ENCODE results near the gene PCK2.
"Not testable (repeated sequence)": the region's sequence is repeated elsewhere in the genome, so short reads cannot be mapped to it uniquely, and the experiment has no call there.

The PCK2 gene

DNA sequence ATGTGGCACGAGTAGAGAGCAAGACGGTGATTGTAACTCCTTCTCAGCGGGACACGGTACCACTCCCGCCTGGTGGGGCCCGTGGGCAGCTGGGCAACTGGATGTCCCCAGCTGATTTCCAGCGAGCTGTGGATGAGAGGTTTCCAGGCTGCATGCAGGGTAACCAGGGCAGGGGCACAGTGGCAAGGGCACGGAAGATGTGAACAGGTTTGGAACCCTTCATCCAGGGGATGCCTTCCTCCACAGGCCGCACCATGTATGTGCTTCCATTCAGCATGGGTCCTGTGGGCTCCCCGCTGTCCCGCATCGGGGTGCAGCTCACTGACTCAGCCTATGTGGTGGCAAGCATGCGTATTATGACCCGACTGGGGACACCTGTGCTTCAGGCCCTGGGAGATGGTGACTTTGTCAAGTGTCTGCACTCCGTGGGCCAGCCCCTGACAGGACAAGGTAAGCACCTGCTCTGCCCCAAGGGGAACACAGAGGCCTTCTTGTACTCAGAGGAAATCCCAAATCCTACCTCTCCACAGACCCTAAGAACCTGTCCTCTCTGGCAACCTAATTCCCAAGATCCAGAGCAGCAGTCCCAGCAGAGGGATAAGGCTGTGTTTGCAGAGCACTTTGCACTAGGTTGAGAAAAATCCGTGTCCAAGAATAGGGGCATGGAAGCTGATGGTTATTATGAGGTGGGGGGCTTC lies 4.3 kb downstream of the PCK2 start:
- DNase-seq: no peak

- DNase-seq: no peak
Measured at GRCh38 chr14:24098927-24099813, 5.1 kb downstream of the PCK2 start.

DNA sequence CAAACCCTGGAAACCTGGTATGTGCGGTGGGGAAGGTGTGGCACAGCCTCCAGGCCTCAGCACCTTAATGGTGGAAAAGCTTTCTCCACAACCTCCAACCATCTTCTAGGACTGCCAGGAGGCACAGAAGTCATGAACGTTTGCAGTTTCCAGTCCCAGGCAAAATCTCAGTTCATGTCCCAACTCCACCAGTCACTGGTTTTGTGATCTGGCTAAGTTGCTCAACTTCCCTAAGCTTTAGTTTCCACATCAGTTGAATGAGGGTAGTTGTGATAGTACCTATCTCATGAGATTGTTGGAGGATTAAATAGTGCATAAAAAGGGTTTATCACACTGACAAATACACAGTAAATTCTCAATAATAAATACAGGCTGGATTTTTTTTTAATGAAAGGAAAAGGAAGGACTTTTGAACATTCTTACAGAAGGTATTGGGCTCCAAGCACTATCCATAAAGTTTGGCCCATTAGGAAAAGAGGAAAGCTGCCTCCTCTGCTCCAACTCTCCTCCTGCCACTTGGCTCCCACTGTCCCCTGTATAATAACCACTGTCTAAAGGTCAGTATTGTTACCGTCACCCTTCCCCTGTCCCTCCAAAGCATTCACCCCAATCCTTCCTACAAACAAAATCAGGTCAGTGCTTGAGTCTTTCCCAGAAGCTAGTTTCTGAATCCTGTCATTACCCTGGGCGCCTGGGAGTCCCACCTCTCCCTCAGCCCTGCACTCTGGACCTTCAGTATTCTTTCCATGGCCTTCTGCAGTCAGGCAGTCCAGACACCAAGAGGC lies 6.3 kb downstream of the PCK2 start:
- DNase-seq: no peak

- no peak for DNase-seq
Measured at GRCh38 chr14:24100982-24101494, 6.9 kb downstream of the PCK2 start.

DNA sequence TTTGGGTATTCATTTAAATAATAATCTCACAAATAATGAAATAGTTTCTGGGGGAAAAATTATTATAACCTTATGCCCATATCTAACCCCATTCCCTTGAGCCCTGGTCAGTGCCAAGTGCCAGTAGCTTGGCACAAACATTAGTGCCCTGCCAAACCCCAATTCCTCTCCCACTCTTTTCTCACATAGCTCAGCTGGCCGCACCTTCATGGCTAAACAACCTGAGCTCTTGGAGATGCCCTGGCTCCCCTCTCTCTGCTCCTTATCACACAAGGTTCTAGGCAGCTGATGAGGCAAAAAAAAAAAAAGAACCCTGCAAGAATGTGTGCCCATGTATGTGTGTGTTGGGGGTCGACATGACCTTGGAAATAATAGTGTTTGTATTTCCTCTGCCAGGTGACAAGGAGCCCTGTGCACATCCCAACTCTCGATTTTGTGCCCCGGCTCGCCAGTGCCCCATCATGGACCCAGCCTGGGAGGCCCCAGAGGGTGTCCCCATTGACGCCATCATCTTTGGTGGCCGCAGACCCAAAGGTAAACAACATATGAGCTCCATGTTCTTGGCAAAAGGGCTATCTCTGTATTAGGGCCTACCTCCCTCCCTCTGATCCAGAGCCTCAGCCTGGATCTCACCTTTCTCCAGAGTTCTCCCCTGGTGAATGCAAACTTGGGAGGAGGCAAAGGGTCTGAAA lies 8.4 kb downstream of the PCK2 start:
- DNase-seq: no peak

GRCh38 chr14:24103451-24103850 lies 9.3 kb downstream of the PCK2 start:
- DNase-seq: no peak

GRCh38 chr14:24105609-24106239 lies 11.6 kb downstream of the PCK2 start:
- DNase-seq: not testable (repeated sequence)

DNA sequence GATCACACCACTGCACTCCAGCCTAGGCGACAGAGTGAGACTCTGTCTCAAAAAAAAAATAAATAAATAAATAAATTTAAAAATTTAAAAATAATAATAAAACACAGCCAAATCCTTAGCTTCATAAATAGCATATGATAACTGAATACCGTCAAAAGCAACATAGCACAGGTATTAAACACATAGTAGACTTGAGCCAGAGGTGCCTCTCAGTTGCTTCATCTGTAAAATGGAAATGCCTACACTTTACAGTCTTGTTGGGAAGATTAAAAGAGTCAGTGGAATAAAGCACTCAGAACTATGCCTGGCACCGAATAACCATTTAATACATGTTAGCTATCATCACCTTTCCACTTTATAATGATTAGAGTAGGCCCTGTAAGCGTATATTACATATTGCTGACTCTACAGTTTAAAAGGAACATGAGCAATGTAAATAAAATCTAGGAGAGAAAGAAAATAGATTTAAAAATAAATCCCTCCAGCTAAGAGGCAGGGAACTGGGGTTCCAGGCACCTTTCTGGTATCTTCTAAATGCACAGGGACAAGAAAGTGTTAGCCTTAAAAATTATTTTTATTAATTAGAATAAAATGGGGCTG lies 12.7 kb downstream of the PCK2 start:
- DNase-seq: no peak

DNA sequence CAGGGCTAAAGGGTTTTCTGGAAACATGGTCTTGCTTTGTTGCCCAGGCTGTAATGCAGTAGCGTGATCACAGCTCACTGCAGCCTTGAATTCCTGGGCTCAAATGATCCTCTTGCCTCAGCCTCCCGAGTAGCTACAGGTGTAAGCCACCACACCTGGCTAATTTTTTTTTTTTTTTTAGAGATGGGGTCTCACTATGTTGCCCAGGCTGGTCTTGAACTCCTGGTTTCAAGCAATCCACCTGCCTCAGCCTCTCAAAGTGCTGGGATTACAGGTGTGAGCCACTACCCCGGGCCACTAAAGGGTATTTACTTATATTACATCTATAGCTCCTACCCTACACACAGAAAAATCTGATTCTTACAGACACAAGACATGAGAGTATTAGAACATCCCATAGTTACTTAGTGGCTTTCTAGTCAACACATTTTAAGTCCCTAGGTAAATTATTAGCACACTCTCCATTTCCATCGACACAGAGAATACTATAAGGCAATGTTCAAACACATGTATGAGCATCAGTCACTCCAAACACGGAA lies 14.3 kb downstream of the PCK2 start:
- no peak for DNase-seq

- DNase-seq: no peak
Measured at GRCh38 chr14:24110060-24110459, 15.9 kb downstream of the PCK2 start.

DNA sequence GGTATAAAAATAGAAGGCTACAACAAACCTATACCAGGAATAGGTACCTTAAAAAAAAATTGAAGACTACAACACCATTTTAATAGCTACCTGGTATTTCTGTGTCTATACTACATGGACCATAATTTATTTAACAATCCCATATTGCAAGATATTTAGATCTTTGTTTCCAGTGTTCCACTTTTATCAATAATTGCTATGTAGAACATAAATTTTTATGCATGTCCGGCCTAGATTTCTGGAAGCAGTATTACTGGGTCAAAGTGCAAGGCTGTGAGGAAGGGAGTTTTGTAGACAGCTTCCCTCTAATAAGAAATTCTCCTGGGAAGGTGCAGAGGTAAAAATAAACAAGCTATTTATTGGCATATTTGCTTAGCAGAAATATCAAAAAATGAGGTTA lies 16.4 kb downstream of the PCK2 start:
- DNase-seq: no peak

- DNase-seq: no peak
Measured at GRCh38 chr14:24113379-24113800, 19.3 kb downstream of the PCK2 start.

GRCh38 chr14:24113801-24114531 lies 19.9 kb downstream of the PCK2 start:
- DNase-seq: peak; percentile 80 to 86

- DNase-seq: peak; percentile 99 to 100
Measured at GRCh38 chr14:24114532-24115421, 20.7 kb downstream of the PCK2 start, which contains the start of the genes DCAF11 and NRL. TSS of gene DCAF11 (plus strand) at chr14:24114777. CDS start at chr14:24115595, 818 bp downstream. TSS of gene NRL (minus strand) at chr14:24114949. CDS start at chr14:24082848, 32,101 bp downstream.

DNA sequence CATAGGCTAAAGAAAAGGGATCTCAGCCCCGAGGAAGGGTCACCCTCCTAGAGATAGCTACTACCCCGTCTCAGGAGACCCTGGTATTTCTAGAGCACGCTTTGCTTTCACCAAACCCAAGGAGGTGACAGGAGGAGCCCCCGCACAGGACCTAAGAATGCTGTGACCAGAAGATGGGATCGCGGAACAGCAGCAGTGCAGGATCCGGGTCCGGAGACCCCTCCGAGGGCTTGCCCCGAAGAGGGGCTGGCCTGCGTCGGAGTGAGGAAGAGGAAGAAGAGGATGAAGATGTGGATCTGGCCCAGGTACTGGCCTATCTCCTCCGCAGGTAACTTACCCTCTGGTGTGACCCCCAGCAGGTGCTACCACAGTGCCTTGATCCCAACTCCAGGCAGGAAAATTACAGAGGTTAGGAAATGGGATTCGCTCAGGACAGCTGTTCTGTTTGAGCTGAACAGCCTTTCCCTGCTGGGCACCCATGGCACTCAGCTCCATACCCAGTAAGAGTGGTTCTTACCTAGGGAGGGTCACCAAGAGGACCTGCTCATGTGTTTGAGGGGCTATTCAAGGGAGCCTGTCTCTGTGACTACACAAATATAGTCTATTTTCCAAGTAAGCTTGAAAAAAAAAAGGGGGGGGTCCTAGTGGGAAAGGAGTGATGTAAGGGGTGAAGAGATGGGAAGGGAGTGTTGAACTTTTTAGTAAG lies 21.5 kb downstream of the PCK2 start:
- no peak for DNase-seq

DNA sequence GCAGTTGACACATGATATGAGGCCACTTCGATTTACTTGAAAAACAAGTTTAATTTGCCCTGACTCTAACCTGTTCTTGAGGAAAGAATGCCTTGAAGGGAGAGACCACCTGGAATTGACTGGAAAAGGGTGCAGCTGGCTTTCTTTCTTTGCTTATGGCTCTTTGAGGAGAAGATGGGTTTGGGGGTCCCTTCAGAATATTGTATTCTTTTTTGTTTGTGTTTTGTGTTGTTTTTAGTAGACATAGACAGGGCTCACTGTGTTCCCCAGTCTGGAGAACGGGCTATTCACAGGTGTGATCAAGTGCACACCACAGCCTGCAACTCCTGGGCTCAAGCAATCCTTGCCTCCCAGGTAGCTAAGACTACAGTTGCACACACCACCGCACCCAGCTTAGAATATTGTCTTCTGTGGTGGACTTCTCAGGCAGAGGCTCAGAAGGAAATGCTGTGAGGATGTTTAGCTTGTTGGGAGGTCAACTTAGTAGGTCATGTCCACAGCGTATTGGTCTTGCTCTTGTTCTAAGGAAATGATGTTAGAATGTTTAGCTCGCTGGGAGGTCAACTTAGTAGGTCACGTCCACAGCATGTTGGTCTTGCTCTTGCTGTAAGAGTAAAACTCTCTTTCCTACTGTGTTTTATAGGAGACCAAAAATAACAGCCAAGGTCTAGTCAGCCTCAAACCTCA lies 22.2 kb downstream of the PCK2 start:
- DNase-seq: no peak

- no peak for DNase-seq
Measured at GRCh38 chr14:24117179-24117578, 23.1 kb downstream of the PCK2 start.

GRCh38 chr14:24119691-24120090 lies 25.6 kb downstream of the PCK2 start:
- DNase-seq: no peak
